HL-60 (cell line): ENCODE measurements around the gene SMAD6.

Source experiments
- DNase-seq, 2 experiments: peaks; one replicate each; pipeline ENCODE4 v3.0.0-alpha.2; 2010 to 2020; ENCODE audit warnings: low read depth in 1 of 2, low spot score in 1 of 2
- H3K27ac ChIP-seq: fragments of 250-450 bp; sonication (Bioruptor Pico); replicated peaks from 2 replicates; pipeline ENCODE4 v1.5.1; 2020; ENCODE audit warnings: mild to moderate bottlenecking, moderate library complexity
- H3K27me3 ChIP-seq: fragments of 250-450 bp; sonication (Bioruptor Pico); 2 replicates; pipeline ENCODE4 v1.5.1; 2021; ENCODE audit warnings: mild to moderate bottlenecking, moderate library complexity; ENCODE audit not compliant: insufficient read depth, poor library complexity, severe bottlenecking
- H3K4me3 ChIP-seq: replicated peaks from 2 replicates; pipeline ENCODE4 v1.5.1; 2011; ENCODE audit warnings: mild to moderate bottlenecking, control low read depth, low read length; ENCODE audit not compliant: insufficient read depth
- GABPA ChIP-seq: IDR thresholded peaks from 2 replicates; pipeline ENCODE4 v1.6.1; 2012; ENCODE audit warnings: low read depth
- POLR2AphosphoS5 ChIP-seq: IDR thresholded peaks from 2 replicates; pipeline ENCODE4 v1.6.1; 2012; ENCODE audit warnings: low read depth
- SPI1 ChIP-seq: IDR thresholded peaks from 2 replicates; pipeline ENCODE4 v1.6.1; 2012; ENCODE audit warnings: low read depth, mild to moderate bottlenecking, borderline replicate concordance
- TF ChIP-seq, protein P1 (sequence below): IDR thresholded peaks from one replicate; pipeline ENCODE4 v1.5.1; 2011; ENCODE audit warnings: low read length, control low read depth, inconsistent platforms; ENCODE audit not compliant: insufficient read depth
- TF ChIP-seq, protein P2 (sequence below): IDR thresholded peaks from 2 replicates; pipeline ENCODE4 v1.6.1; 2012; ENCODE audit warnings: low read depth; ENCODE audit not compliant: insufficient replicate concordance

SMAD6 gene

DNA sequence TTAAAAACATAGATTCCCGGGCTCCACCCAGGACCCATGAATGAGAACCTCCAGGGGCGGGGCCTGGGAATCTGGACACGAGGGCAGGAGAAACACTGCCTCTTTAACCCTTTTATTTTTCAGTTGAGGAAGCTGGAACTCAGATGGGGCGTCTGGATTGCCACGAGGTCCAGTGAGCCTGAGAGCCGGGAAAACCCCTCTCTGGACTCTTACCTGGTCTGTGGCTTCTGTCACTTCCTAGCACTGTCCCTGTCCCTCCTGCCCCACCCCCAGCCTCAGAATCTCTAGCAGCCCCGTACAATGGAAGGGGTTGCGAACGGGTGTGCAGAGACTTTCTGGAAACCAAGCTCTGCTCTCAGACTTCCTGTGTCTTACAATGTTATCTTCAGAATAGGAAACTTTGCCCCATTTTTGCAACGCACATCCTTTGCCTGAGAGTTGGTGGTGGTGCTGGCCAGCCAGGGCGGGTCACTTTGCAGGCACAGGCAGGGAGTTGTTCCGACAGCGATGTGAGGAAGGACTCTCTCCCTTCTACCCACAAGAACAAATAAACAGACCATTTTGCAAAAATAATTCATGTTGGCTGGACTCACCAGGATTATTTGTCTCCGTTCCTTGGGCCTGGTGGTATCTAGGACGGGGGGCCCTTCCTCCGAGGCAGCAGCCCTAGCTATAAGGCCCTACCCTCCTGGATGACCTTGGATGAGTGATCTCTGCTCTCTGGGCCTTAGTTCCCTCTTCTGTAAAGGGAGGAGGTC lies 59.1 kb downstream of the SMAD6 start:
- no peak overlapping the region for H3K27ac ChIP-seq
- DNase-seq: no peak

DNA sequence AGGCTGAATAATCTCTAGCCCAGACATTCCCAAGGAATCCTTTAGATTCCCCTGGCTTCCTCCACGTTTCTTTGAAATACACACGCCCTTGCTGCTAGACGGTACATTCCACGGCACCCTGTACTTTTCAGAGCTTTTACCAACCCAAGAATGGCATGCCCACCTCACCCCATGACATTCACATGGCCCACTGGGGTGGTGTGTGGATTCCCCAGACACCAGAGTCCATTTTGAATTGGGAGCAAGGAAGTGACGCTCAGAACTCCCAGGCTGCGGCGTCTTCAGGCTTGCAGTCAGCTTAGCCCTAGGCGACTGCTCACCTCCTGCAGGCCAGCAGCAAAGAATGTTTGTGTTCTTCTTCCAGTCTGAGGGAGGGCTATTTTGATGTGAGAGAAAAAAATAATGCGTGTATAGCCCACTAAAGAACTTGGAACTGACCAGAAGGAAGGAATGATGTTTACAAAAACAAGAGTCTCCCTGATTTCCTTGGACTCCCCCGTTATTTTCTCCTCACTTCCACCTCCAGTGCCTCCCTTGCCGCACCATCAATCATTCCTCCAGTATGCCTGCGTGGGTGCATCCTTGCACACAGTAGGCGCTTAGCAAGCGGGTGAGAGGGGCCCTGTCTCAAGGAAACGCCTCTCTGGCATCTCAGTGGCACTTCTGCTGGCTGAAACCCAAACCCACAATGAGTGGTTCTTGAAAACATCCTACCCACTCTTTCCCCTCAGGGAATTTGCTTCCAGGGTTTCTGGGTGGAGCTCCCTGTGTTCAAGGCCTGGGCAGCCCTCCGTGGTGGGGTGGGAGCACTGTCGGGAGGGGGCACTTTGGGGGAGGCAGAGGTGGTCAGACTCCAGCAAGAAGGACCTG lies 59.9 kb downstream of the SMAD6 start:
- H3K4me3 ChIP-seq: no peak overlapping the region
- no peak for DNase-seq
- TF ChIP-seq GABPA: no peak
- TF ChIP-seq SPI1: no peak
- TF ChIP-seq, protein P1, sequence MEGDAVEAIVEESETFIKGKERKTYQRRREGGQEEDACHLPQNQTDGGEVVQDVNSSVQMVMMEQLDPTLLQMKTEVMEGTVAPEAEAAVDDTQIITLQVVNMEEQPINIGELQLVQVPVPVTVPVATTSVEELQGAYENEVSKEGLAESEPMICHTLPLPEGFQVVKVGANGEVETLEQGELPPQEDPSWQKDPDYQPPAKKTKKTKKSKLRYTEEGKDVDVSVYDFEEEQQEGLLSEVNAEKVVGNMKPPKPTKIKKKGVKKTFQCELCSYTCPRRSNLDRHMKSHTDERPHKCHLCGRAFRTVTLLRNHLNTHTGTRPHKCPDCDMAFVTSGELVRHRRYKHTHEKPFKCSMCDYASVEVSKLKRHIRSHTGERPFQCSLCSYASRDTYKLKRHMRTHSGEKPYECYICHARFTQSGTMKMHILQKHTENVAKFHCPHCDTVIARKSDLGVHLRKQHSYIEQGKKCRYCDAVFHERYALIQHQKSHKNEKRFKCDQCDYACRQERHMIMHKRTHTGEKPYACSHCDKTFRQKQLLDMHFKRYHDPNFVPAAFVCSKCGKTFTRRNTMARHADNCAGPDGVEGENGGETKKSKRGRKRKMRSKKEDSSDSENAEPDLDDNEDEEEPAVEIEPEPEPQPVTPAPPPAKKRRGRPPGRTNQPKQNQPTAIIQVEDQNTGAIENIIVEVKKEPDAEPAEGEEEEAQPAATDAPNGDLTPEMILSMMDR: no peak
- TF ChIP-seq, protein P2, sequence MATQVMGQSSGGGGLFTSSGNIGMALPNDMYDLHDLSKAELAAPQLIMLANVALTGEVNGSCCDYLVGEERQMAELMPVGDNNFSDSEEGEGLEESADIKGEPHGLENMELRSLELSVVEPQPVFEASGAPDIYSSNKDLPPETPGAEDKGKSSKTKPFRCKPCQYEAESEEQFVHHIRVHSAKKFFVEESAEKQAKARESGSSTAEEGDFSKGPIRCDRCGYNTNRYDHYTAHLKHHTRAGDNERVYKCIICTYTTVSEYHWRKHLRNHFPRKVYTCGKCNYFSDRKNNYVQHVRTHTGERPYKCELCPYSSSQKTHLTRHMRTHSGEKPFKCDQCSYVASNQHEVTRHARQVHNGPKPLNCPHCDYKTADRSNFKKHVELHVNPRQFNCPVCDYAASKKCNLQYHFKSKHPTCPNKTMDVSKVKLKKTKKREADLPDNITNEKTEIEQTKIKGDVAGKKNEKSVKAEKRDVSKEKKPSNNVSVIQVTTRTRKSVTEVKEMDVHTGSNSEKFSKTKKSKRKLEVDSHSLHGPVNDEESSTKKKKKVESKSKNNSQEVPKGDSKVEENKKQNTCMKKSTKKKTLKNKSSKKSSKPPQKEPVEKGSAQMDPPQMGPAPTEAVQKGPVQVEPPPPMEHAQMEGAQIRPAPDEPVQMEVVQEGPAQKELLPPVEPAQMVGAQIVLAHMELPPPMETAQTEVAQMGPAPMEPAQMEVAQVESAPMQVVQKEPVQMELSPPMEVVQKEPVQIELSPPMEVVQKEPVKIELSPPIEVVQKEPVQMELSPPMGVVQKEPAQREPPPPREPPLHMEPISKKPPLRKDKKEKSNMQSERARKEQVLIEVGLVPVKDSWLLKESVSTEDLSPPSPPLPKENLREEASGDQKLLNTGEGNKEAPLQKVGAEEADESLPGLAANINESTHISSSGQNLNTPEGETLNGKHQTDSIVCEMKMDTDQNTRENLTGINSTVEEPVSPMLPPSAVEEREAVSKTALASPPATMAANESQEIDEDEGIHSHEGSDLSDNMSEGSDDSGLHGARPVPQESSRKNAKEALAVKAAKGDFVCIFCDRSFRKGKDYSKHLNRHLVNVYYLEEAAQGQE: no peak
- no peak for TF ChIP-seq POLR2AphosphoS5
- H3K27ac ChIP-seq: no peak overlapping the region
- H3K27me3 ChIP-seq: no peaks in the 10 kb centered on the region

More for the DNA sequence above, 59.1 kb downstream of the SMAD6 start:
- TF ChIP-seq POLR2AphosphoS5: no peak
- TF ChIP-seq, protein P2: no peak
- TF ChIP-seq, protein P1: no peak
- TF ChIP-seq SPI1: no peak
- H3K4me3 ChIP-seq: no peak overlapping the region
- H3K27me3 ChIP-seq: no peaks in the 10 kb centered on the region

DNA sequence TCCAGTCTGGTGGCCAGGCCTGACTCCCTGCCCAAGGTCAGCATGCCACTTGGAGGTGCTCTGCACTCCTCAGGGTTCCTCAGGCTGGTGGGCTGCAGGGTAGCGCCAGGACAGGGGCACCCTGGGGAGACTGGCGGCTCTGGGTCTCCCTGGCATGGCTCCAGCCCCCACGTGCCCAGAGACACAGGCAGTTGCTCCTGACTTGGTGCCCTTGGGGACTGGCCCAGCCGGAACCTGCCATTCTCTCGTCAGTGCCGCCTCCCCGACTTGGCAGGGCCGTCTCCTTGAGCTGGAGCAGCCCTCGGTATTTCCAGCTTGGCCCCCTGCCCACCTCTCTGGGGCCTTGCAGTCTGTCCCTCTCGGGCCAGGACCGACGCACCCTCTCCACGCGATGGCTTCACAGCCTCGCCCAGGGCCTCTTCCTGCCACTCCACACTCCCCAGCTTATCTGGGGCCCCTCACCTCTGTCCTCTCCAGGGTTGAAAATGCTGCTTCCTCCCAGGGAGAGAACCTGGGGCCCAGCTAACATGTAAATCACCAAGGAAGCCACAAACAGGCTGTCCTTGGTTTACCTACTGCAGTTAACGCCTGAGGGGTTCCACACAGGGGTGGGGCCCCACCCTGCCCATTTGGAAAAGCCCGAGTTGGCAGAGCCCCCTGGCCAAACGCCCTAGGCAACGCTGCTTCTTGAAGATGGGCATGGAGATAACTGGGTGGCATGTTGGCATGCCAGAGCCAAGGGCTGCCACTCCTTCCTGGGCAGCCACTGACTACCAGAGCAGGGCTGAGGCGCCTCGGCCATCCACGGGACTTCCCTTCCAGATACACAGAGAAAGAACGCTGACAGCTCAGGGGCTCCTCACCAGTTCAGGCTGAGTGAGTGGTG lies 61.4 kb downstream of the SMAD6 start:
- no peak for DNase-seq
- Histone ChIP-seq H3K4me3 (no peak overlapping the region), H3K27ac (no peak overlapping the region), H3K27me3 (no peaks in the 10 kb centered on the region)
- TF ChIP-seq, protein P1: no peak
- TF ChIP-seq, protein P2: no peak
- TF ChIP-seq POLR2AphosphoS5: no peak
- no peak for TF ChIP-seq GABPA
- TF ChIP-seq SPI1: no peak
